Smooth muscle cell (in vitro differentiated cells): Measurements from ENCODE around the gene IL26. TPM values are rescaled to one million over a fixed set of nuclear protein-coding genes. Genes with fewer than 3 reads are reported as not detected.

ENCODE experiments used
- DNase-seq: peaks from one replicate; lab custom pipeline; 2025; ENCODE audit not compliant: unreplicated experiment; lab: John Stamatoyannopoulos, UW
- H2AFZ ChIP-seq: fragments of 200-600 bp; sonication (generic); 2 replicates; pipeline ENCODE4 v1.6.0; 2016; ENCODE audit warnings: antibody characterized with exemption, low read depth, mild to moderate bottlenecking
- H3F3A ChIP-seq: fragments of 200-600 bp; sonication (generic); 2 replicates; pipeline ENCODE4 v1.6.0; 2017; ENCODE audit warnings: antibody characterized with exemption, low read depth
- H3K27ac ChIP-seq: fragments of 200-600 bp; sonication (generic); 2 replicates; pipeline ENCODE4 v1.5.1; 2016; ENCODE audit warnings: low read depth, mild to moderate bottlenecking
- H3K27me3 ChIP-seq: fragments of 200-600 bp; sonication (generic); 2 replicates; pipeline ENCODE4 v1.6.1; 2016; ENCODE audit warnings: low read depth, mild to moderate bottlenecking
- H3K36me3 ChIP-seq: fragments of 200-600 bp; sonication (generic); 2 replicates; pipeline ENCODE4 v1.5.1; 2016; ENCODE audit warnings: low read depth
- H3K4me1 ChIP-seq: fragments of 200-600 bp; sonication (generic); 2 replicates; pipeline ENCODE4 v1.5.1; 2016; ENCODE audit warnings: low read depth
- H3K4me2 ChIP-seq: fragments of 200-600 bp; sonication (generic); 2 replicates; pipeline ENCODE4 v1.6.0; 2016; ENCODE audit warnings: mild to moderate bottlenecking
- H3K4me3 ChIP-seq: fragments of 200-600 bp; sonication (generic); 2 replicates; pipeline ENCODE4 v1.5.1; 2016; ENCODE audit warnings: mild to moderate bottlenecking
- H3K79me2 ChIP-seq: fragments of 200-600 bp; sonication (generic); 2 replicates; pipeline ENCODE4 v1.6.0; 2016; ENCODE audit warnings: low read depth, mild to moderate bottlenecking
- H3K9ac ChIP-seq: fragments of 200-600 bp; sonication (generic); 2 replicates; pipeline ENCODE4 v1.6.0; 2016; ENCODE audit warnings: low read depth
- H3K9me3 ChIP-seq: fragments of 200-600 bp; sonication (generic); replicated peaks from 2 replicates; pipeline ENCODE4 v1.5.1; 2016; ENCODE audit warnings: low read depth
- H4K20me1 ChIP-seq: fragments of 200-600 bp; sonication (generic); 2 replicates; pipeline ENCODE4 v1.6.0; 2016; ENCODE audit warnings: low read depth
- CTCF ChIP-seq: fragments of 200-600 bp; sonication (generic); IDR thresholded peaks from 2 replicates; pipeline ENCODE4 v1.5.1; 2017; ENCODE audit warnings: borderline replicate concordance, mild to moderate bottlenecking, antibody characterized with exemption; ENCODE audit not compliant: insufficient read depth, poor library complexity, severe bottlenecking
- WGBS: methylation state at CpG from one replicate; pipeline ENCODE4 v1.1.7; 2016; ENCODE audit warnings: low lambda C conversion rate; 5-methylcytosine and 5-hydroxymethylcytosine counted together
- polyA plus RNA-seq: library from polyadenylated mRNA; unstranded; fragments of >200 nt; fragmentation: Nextera tagmentation; extraction: Ambion mirVana; gene quantifications from 2 replicates; pipeline ENCODE4 v1.2.1, GENCODE V29; 2016
- total RNA-seq: library from RNA; depleted of rRNA; stranded (reverse); fragments of >200 nt; gene quantifications from 2 replicates; pipeline ENCODE4 v1.2.3, GENCODE V29; 2014

IL26 gene
- total and polyA plus RNA-seq, 2 experiments from 2014 or later: not detected

GRCh38 chr12:68240975-68241374, 15.4 kb upstream of the IL26 start:
- Histone ChIP-seq H3K4me1 (peaks cover 26% of the 10 kb centered on the region), H3K9me3 (no peaks in the 10 kb centered on the region), H3F3A (peaks cover 17% of the 10 kb centered on the region), H4K20me1 (no peaks in the 10 kb centered on the region), H2AFZ (no peak overlapping the region), H3K4me2 (no peak overlapping the region), H3K9ac (no peak overlapping the region), H3K4me3 (no peak overlapping the region), H3K36me3 (no peaks in the 10 kb centered on the region), H3K79me2 (no peaks in the 10 kb centered on the region), H3K27me3 (no peaks in the 10 kb centered on the region), H3K27ac (no peak overlapping the region)
- TF ChIP-seq CTCF: no peak
- DNase-seq: no peak
- 31% methylated on average over 1 of the region's 1 CpG for WGBS

- Histone ChIP-seq H3K27me3 (no peaks in the 10 kb centered on the region), H3K9me3 (no peaks in the 10 kb centered on the region), H3K36me3 (no peaks in the 10 kb centered on the region), H3K79me2 (no peaks in the 10 kb centered on the region), H3F3A (peaks cover 11% of the 10 kb centered on the region), H3K9ac (no peak overlapping the region), H3K4me1 (peaks cover 17% of the 10 kb centered on the region), H4K20me1 (no peaks in the 10 kb centered on the region), H3K4me2 (peak overlapping the region; percentile 26), H3K4me3 (no peak overlapping the region), H3K27ac (peak overlapping the region; percentile 14), H2AFZ (no peak overlapping the region)
- TF ChIP-seq CTCF: no peak
- 0% methylated on average over 1 of the region's 1 CpG for WGBS
- no peak for DNase-seq
Measured at GRCh38 chr12:68240079-68240478, 14.5 kb upstream of the IL26 start.

- no peak overlapping the region for H3K9ac ChIP-seq
- 72% methylated on average over 6 of the region's 6 CpGs for WGBS
- no peaks in the 10 kb centered on the region for H3K36me3 ChIP-seq
- no peaks in the 10 kb centered on the region for H4K20me1 ChIP-seq
- H3K9me3 ChIP-seq: no peaks in the 10 kb centered on the region
- H3K27me3 ChIP-seq: peaks cover 1% of the 10 kb centered on the region
- H3K27ac ChIP-seq: peak overlapping the region; percentile 14
- H3K4me3 ChIP-seq: no peak overlapping the region
- H3K79me2 ChIP-seq: no peaks in the 10 kb centered on the region
- no peak overlapping the region for H2AFZ ChIP-seq
- H3K4me2 ChIP-seq: peak overlapping the region; percentile 26
- TF ChIP-seq CTCF: no peak
- H3K4me1 ChIP-seq: peaks cover 15% of the 10 kb centered on the region
- no peak for DNase-seq
- peaks cover 11% of the 10 kb centered on the region for H3F3A ChIP-seq
Measured at GRCh38 chr12:68239309-68239982, 13.8 kb upstream of the IL26 start.

GRCh38 chr12:68237619-68238018, 12.0 kb upstream of the IL26 start:
- peaks cover 11% of the 10 kb centered on the region for H3F3A ChIP-seq
- no peaks in the 10 kb centered on the region for H4K20me1 ChIP-seq
- TF ChIP-seq CTCF: no peak
- DNase-seq: no peak
- no peak overlapping the region for H3K4me3 ChIP-seq
- H3K27ac ChIP-seq: no peak overlapping the region
- no peaks in the 10 kb centered on the region for H3K9me3 ChIP-seq
- H3K79me2 ChIP-seq: no peaks in the 10 kb centered on the region
- peaks cover 15% of the 10 kb centered on the region for H3K4me1 ChIP-seq
- 21% methylated on average over 2 of the region's 2 CpGs for WGBS
- H3K9ac ChIP-seq: no peak overlapping the region
- no peak overlapping the region for H2AFZ ChIP-seq
- no peaks in the 10 kb centered on the region for H3K36me3 ChIP-seq
- peaks cover 14% of the 10 kb centered on the region for H3K27me3 ChIP-seq
- H3K4me2 ChIP-seq: peak overlapping the region; percentile 14
